ENCODE data around the gene PLXNA4.

Gene PLXNA4

GRCh38 chr7:132225216-132226030 lies 350.8 kb downstream of the PLXNA4 start:
- no peak for DNase-seq

GRCh38 chr7:132221356-132221755 lies 354.9 kb downstream of the PLXNA4 start:
- DNase-seq: no peak

DNA sequence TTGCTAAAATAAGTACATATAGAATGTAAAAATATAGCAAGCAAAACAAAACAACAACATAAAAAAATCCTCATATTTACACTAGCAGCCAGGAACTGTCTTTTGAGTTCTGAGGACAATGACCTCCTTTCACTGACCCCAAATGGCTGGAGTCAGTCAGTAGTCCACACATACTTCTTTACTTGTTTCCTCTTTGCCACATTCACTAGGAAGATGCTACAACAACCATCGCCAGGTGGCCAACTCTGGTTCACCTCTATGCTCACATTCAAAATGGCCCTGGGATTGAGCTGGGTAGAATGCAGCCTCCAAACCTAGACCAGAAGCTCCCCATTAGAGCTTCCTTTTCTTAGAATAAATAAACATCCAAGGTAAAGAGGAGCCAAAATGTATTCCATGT lies 356.2 kb downstream of the PLXNA4 start:
- DNase-seq: no peak

GRCh38 chr7:132218876-132219275 lies 357.4 kb downstream of the PLXNA4 start:
- no peak for DNase-seq

DNA sequence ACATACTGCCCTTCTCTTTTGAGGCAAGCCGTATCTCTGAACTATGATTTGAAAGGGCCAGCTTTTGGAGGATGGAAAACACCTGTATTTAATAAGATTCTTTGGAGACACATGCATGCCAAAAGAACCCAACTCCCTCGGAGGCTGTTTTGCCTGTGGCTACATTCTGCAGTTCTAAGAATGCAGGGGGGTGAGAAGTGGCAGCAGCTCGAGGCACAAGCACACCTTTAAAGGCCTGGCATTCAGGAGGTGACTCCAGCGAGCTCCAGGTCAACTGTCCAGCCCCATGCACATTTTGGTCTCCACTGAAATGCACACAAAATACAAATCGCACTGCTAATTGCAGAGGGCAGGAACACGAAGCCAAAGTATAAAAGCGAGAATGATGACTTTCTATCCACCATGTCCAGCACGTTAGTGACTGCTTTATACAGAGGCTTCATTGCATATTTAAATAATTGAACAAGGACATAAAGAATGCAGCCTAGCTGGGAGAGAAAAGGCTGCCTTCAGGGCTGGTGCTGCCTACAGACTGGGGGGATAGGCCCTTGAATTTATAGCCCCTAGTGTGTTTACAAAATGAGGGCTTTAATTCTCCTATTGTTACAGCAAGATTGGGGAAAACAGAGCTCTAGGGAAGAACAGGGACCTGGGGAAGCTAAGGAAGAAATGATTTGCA lies 359.3 kb downstream of the PLXNA4 start:
- DNase-seq: no peak

DNA sequence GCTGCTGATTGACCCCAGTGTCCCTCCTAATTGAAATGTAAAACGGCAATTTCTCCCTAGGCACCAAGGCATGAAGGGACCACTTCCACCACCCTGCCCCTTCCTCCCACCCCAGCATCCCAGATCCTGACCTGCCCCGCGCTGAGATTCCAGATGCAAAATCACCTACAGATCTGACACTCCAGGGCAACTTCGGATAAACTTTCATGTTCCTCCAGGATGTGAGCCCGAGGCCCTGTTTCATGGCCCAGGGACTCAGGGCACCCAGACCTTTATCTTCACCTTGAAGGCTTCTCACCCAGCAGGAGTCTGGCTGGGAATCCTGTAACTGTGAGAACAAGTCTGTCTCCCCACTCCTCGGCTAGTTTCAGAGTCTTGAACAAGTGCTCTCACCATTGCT lies 361.8 kb downstream of the PLXNA4 start:
- DNase-seq: no peak

DNA sequence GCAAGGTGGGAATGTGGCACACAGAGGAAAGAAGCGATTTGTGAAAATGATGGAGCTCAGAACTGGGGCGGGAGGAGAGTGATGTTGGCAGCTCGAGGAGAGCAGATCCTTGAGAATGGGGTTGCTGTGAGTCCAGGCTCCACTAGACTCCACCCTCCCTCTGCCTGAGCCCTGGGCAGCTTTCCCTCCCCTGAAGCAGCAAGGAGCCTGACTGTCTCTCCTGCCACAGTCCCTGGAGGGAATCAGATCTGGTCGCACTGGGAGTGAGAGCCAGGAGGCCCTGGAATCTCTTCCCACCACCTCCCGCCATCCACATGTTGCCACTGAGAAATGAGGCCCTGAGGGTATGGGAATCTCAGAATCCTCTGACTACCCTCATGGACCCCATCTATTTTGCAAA lies 362.7 kb downstream of the PLXNA4 start:
- no peak for DNase-seq

DNA sequence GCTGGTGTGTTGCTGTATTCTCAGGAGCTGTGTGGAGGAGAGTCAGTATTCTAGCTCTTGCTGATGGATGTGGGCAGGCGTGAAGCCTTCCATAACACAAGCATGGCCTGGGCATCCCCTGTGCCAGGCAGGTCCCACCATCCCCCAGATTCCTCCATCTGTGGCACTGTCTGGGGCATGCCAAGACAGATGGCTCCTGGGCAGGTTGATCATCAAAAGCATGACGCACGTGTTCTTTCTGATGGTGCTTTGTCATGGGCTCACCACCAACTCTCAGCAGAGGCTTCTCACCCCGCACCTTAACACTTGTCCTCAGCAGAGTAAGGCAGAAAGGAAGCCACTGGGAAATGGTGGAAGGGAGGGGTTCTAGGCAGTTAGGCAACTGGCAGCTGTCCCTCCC lies 364.3 kb downstream of the PLXNA4 start:
- no peak for DNase-seq

- no peak for DNase-seq
Observed at GRCh38 chr7:132210821-132211220, 365.4 kb downstream of the PLXNA4 start.

DNA sequence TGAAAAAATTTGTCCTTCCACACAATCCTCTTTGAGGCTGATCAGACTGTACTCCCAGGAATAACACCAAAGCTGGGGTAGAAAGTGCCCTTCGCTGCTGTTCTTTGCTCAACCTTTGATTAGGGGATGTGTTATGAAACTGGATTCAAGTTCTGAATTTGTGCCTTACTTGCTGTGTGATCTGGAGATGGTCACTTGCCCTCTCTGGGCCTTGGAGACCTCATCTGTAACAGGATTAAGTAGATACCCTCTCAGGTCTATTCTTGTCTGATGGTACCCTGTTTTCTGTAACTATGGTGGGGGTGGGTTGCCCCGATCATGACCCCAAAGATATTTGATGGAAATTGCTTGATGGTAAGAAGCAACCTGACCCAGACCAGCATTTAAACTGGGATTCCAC lies 368.5 kb downstream of the PLXNA4 start:
- DNase-seq: no peak

GRCh38 chr7:132207211-132207610 lies 369.1 kb downstream of the PLXNA4 start:
- DNase-seq: no peak

- no peak for DNase-seq
Observed at GRCh38 chr7:132206594-132206993, 369.7 kb downstream of the PLXNA4 start.

DNA sequence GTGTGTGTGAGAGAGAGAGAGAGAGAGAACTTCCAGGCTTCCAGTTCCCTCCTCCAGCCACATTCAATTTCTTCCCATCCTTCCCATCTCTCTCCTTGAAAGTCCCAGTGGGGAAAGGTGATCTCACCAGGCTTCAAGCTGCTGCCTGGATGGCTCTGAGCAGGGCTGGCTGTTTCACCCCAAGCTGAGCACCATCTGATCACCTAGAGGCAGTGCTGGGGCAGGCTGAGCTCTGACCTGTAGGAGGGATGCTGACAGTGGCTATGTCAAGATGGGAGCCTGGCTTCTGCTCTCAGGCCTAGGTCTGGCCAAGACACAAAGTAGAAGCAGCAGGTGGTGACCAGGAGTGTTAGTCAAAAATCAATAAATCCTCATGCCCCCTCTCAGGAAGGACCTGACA lies 370.8 kb downstream of the PLXNA4 start:
- DNase-seq: no peak

DNA sequence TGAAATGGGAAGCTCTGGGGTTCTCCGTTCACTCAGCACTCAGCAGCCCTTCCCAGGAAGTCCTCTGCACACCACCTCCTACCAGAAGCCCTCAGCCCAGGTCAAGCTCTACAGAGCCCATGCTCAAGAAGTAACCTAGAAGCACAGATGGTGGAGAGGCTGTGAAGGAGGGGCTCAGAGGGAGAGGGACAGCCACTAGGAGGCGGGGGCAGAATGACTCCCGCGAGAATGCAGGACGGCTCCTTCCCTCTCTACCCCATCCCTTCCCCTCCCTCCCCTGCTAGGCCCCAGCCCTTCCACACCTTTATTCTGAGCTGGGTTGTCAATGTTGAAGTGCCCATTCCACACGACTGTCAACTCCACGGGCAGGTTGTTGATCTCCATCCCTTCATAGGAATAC lies 373.2 kb downstream of the PLXNA4 start:
- no peak for DNase-seq

DNA sequence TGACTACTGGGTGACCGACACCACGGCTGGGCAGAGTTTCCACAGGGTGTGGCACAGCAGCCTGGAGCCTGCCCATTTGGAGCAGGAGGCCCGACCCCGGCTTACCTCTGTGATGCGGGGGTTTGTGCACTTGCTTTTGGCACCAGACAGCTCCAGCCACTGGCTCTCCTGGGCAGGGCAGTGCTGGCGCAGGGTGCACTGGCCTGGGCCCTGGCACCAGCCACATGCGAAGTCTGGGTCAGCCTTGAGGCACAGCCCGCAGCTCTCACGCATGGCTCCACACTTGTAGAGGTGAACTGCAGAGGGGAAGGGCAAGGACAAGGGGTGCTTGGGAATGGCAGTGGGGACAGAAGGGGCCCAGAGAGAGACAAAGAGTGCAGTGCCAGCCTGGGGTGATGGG lies 373.7 kb downstream of the PLXNA4 start:
- DNase-seq: no peak

DNA sequence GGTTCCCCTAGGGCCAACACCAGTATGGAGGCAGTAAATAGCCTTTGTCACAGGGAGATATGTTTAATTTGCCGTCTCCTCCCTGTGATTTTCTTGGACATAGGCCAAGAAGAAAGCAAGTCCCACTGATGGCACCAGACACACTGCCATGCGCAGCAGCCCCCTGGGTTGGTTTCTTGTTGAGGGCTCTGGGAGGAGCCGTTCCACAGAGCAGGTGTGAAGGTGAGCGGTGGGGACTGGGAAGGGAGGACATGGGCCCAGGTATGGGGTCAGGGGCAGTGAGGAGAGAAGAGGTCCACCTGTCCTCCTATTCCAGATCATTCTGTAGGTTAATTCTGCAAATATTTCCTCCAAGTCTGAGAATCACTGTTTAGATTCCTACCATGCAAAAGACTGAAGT lies 376.1 kb downstream of the PLXNA4 start:
- no peak for DNase-seq

GRCh38 chr7:132199626-132200025 lies 376.6 kb downstream of the PLXNA4 start:
- no peak for DNase-seq

DNA sequence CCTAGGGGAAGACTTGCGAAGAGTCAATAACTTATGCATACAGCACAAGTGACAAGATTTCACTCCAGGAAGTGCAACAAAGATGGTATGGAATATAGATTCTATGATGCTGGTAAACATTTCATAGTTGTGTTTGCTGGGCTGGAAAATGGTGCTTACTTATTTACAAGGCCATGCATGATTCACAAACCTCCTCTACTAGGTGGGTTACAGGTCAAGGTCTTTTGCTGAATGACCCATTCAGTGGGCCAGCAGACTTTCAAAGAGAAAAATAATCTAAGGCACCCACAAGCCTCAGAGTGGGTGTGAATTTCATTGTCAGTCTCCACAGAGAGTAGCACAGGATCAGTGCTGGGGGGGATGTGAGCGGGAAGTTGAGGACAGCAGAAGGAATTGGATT lies 378.5 kb downstream of the PLXNA4 start:
- DNase-seq: no peak

DNA sequence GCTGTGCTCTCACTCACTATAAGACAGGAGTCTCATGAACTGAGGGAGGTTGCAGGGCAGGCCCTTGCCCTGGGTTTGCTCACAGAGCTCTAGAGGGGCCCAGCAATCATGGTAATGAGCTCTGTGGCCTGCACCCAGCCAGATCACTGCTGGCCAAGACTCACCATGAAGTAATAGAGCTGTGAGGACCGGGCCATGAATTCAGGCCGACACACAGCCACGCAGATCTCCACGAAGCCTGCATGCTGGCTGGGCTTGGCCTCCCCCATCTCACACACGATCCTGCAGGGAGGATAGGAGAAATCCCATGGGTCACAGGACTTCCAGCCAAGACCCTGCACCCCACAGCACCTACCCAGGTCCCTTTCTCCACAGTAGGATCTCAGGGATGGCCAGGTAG lies 382.4 kb downstream of the PLXNA4 start:
- DNase-seq: no peak

- DNase-seq: no peak
Observed at GRCh38 chr7:132192809-132193208, 383.5 kb downstream of the PLXNA4 start.

- no peak for DNase-seq
Observed at GRCh38 chr7:132191418-132191817, 384.9 kb downstream of the PLXNA4 start.

GRCh38 chr7:132190683-132191082 lies 385.6 kb downstream of the PLXNA4 start:
- no peak for DNase-seq

GRCh38 chr7:132189881-132190280 lies 386.4 kb downstream of the PLXNA4 start:
- no peak for DNase-seq
